GM12875 (cell line): Measurements from ENCODE around the gene THSD4.

ENCODE experiments used
- H3K4me3 ChIP-seq: one replicate; pipeline ENCODE4 v1.5.1; 2011; ENCODE audit warnings: low read depth, low read length, control low read depth
- TF ChIP-seq, protein P1 (sequence below): IDR thresholded peaks from 2 replicates; pipeline ENCODE4 v1.5.1; 2011; ENCODE audit warnings: low read depth, mild to moderate bottlenecking, control low read depth, inconsistent platforms, low read length, moderate library complexity, borderline replicate concordance; ENCODE audit not compliant: insufficient read depth

Gene THSD4

DNA sequence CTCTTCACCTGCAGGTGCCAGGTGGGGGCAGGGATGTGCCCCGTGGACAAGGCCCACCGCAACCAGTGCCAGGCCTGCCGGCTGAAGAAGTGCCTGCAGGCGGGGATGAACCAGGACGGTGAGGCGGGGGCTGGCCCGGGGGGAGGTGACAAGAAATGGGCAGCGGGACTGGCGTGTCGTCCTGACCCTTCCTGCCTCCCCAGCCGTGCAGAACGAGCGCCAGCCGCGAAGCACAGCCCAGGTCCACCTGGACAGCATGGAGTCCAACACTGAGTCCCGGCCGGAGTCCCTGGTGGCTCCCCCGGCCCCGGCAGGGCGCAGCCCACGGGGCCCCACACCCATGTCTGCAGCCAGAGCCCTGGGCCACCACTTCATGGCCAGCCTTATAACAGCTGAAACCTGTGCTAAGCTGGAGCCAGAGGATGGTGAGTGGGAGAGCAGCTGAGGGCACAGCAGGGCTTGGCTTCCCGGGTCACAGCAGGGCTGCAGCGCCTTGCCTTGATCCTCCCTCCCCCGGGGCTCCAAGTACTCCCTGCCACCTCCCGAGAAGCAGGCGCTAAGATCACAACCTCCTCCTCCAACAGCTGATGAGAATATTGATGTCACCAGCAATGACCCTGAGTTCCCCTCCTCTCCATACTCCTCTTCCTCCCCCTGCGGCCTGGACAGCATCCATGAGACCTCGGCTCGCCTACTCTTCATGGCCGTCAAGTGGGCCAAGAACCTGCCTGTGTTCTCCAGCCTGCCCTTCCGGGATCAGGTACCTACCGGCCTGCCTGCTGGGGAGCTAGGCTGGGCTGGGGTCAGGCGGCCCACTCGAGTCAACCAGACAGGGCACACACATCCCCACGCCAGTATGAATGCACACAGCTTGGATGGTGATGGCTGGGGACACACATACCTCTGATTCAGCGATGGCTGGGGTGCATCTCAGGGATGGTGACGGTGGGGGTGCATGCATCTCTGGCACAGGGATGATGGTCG, 696.8 kb downstream of the THSD4 start:
- no peak overlapping the region for H3K4me3 ChIP-seq
- TF ChIP-seq, protein P1, sequence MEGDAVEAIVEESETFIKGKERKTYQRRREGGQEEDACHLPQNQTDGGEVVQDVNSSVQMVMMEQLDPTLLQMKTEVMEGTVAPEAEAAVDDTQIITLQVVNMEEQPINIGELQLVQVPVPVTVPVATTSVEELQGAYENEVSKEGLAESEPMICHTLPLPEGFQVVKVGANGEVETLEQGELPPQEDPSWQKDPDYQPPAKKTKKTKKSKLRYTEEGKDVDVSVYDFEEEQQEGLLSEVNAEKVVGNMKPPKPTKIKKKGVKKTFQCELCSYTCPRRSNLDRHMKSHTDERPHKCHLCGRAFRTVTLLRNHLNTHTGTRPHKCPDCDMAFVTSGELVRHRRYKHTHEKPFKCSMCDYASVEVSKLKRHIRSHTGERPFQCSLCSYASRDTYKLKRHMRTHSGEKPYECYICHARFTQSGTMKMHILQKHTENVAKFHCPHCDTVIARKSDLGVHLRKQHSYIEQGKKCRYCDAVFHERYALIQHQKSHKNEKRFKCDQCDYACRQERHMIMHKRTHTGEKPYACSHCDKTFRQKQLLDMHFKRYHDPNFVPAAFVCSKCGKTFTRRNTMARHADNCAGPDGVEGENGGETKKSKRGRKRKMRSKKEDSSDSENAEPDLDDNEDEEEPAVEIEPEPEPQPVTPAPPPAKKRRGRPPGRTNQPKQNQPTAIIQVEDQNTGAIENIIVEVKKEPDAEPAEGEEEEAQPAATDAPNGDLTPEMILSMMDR = no peak

DNA sequence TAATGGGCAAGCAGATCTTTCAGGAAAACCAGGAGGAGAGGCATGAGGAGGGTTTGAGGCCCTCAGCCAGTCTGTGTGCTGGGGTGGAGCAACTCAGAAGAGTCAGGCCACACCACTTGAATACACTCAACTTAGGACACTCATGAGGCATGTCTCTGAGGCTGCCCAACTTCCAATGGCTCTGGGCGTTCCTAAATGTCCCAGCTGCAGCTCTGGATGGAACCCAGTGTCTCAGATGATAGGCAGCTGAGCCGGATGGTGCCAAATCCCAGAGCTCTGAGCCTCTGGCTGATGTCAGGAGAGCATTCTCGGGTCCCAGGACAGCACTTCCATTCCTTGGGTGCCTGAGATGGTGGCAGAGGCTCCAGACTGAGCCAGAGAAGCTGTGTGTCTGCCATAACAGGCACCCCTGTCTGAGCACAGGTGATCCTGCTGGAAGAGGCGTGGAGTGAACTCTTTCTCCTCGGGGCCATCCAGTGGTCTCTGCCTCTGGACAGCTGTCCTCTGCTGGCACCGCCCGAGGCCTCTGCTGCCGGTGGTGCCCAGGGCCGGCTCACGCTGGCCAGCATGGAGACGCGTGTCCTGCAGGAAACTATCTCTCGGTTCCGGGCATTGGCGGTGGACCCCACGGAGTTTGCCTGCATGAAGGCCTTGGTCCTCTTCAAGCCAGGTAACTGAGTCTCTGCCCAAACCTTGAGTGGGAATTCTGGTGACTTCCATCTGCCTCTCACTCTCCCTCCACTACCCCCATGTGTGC, 697.9 kb downstream of the THSD4 start:
- TF ChIP-seq, protein P1 = no peak
- H3K4me3 ChIP-seq = no peak overlapping the region

DNA sequence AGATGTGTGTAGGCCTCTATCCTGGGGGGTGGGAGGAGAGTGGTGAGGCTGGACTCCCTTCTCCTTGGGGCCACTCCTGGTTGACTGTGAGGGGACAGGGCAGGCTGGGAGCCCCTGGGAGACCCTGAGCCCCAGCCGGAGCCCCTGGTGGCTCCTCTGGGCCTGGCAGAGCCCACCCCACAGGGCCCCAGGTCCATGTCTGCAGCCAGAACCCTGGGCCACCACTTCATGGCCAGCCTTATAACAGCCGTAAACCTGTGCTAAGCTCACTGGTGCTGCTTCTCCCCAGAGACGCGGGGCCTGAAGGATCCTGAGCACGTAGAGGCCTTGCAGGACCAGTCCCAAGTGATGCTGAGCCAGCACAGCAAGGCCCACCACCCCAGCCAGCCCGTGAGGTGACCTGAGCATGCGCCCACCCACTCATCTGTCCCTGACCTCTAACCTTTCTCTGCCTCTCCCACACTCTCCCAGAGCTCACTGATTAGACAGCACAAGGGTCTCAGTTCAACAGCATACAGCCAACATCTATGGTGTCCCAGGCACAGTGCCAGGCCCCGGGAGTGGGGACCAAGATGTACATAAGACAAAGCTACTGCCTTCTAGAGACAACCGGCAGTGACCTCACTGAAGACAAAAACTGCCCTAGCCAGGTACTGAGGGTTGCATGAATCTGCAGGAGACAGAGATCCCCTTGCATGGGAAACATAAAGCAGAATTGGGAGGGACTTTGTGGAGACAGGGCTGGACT, 698.6 kb downstream of the THSD4 start:
- TF ChIP-seq, protein P1 = no peak
- H3K4me3 ChIP-seq = no peak overlapping the region

- TF ChIP-seq, protein P1 = no peak
- no peak overlapping the region for H3K4me3 ChIP-seq
Observed at GRCh38 chr15:71815301-71815700, 700.0 kb downstream of the THSD4 start.

- TF ChIP-seq, protein P1 = no peak
- no peak overlapping the region for H3K4me3 ChIP-seq
Observed at GRCh38 chr15:71817351-71817750, 702.1 kb downstream of the THSD4 start.

DNA sequence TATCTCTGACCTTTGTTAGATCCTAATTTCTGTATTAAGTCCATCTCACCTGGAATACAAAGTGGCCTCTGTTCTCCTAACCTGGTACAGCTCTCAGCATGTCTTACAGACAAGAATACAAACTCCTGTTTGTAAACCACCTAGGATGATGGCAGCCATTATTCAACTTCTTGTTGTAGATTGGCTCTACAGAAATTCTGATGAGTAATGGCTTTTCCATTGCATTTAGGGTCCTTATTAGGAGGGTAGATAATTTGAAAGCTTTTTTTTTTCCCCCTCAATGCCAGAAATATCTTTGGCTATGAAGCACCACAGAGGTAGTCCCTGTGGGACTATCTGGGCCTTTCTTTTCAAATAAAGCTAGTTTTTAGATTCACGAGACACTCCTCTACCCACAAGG, 704.9 kb downstream of the THSD4 start:
- TF ChIP-seq, protein P1 = no peak
- no peak overlapping the region for H3K4me3 ChIP-seq
